ENCODE results near the gene PCDHA1. TPM values are rescaled to one million over a fixed set of nuclear protein-coding genes. Genes with fewer than 3 reads are reported as not detected.
A peak's percentile ranks its signal among the peaks of the same experiment; 100 is the strongest.

PCDHA1 gene
- total and polyA plus RNA-seq, 2 of the 13 experiments (the other 11 are each of a cell fraction or from before 2014, with no cell fraction given) = not detected

DNA sequence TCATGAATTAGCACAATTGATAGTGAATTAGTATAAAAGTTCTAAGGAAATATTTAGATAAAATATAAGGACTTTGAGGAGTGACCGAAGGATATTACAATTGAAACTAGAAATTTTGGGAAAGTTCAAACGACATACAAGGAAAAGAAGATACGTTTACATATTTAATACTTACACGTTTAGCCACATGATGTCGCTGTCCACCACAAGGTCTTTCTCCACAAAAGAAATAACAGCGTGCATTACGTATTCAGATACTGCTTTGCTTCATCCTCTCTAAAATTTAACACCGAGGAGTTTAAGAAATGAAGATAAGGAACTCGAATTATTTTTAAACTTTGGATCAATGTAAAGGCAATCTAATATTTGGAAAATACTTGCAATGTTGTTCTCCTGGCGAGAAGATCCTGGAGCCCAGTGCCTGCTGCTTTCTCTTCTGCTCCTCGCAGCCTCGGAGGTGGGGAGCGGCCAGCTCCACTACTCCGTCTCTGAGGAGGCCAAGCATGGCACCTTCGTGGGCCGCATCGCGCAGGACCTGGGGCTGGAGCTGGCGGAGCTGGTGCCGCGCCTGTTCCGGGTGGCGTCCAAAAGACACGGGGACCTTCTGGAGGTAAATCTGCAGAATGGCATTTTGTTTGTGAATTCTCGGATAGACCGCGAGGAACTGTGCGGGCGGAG, 15.0 kb downstream of the PCDHA1 start, which contains the start of gene PCDHA3:
TSS of gene PCDHA3 (plus strand) at position 242 of the 678 bp plus-strand sequence.
- Histone ChIP-seq H4K20me1 (ENCODE audit: insufficient read depth, low read length) (no peaks in the 10 kb centered on the region), H3K9me3 (ENCODE audit: low read length) (peaks cover 24% of the 10 kb centered on the region), H3K4me2 (ENCODE audit: low read depth, low read length) (no peak within 1 kb of the TSS), H3K79me2 (ENCODE audit: insufficient read depth, low read length) (no peaks in the 10 kb centered on the region), H3K27me3 (ENCODE audit: control insufficient read depth in 1 of 2, insufficient read depth in 2 of 2, low read length in 2 of 2) (no peaks in the 10 kb centered on the region), H3K9ac (ENCODE audit: insufficient read depth, low read depth, low read length) (no peak within 1 kb of the TSS), H3K4me1 (ENCODE audit: insufficient read depth, low read length) (no peaks in the 10 kb centered on the region), H3K27ac (ENCODE audit: extremely low read length, insufficient read depth, low read length) (no peak within 1 kb of the TSS), H3K4me3 (replicated peaks in 1 of 3; ENCODE audit: insufficient read depth in 1 of 3, low read depth in 2 of 3, low read length in 3 of 3) (no peak within 1 kb of the TSS), H2AFZ (ENCODE audit: low read length) (no peak within 1 kb of the TSS), H3K36me3 (replicated peaks in 1 of 2; ENCODE audit: control insufficient read depth in 1 of 2, insufficient read depth in 2 of 2, low read length in 2 of 2) (no peaks in the 10 kb centered on the region)
- intact Hi-C loops (cut with micrococcal nuclease; ENCODE audit: unreplicated experiment) (no loop called here), in situ Hi-C loops (cut with HindIII; ENCODE audit: extremely low pct_ligation_motif_present, low pct_unique_long_range_greater_than_20kb) (no loop called here)
- ChIA-PET CTCF (ENCODE audit: low intra/inter-chr PET ratio, low total read pairs) (no interaction called here), POLR2A (no interaction called here)
- peak; percentile 9 for DNase-seq (ENCODE audit: low spot score)
- ATAC-seq = no peak
- 65% methylated on average over 29 of the region's 29 CpGs for WGBS (ENCODE audit: low lambda C conversion rate)
- BruUV-seq (replicated peaks) = no TSS peak
- peak; percentile 42 for FAIRE-seq
- TF ChIP-seq, protein P1, sequence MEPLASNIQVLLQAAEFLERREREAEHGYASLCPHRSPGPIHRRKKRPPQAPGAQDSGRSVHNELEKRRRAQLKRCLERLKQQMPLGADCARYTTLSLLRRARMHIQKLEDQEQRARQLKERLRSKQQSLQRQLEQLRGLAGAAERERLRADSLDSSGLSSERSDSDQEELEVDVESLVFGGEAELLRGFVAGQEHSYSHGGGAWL (CRISPR knock-in tag; IDR thresholded peaks at IDR 0.05) = no peak
- TF ChIP-seq, protein P2, sequence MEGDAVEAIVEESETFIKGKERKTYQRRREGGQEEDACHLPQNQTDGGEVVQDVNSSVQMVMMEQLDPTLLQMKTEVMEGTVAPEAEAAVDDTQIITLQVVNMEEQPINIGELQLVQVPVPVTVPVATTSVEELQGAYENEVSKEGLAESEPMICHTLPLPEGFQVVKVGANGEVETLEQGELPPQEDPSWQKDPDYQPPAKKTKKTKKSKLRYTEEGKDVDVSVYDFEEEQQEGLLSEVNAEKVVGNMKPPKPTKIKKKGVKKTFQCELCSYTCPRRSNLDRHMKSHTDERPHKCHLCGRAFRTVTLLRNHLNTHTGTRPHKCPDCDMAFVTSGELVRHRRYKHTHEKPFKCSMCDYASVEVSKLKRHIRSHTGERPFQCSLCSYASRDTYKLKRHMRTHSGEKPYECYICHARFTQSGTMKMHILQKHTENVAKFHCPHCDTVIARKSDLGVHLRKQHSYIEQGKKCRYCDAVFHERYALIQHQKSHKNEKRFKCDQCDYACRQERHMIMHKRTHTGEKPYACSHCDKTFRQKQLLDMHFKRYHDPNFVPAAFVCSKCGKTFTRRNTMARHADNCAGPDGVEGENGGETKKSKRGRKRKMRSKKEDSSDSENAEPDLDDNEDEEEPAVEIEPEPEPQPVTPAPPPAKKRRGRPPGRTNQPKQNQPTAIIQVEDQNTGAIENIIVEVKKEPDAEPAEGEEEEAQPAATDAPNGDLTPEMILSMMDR (CRISPR knock-in tag; IDR thresholded peaks at IDR 0.05) = peak; percentile 35

DNA sequence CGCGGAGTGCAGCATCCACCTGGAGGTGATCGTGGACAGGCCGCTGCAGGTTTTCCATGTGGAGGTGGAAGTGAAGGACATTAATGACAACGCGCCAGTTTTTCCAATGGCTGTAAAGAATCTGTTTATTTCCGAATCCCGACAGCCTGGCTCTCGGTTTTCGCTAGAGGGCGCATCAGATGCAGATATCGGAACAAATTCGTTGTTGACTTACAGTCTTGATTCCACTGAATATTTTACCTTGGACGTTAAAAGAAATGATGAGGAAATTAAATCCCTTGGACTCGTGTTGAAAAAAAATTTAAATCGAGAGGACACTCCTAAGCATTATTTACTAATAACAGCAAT, 15.5 kb downstream of the PCDHA1 start:
- BruUV-seq (replicated peaks) = no TSS peak
- DNase-seq (ENCODE audit: low spot score) = no peak
- H3K27me3 ChIP-seq (ENCODE audit: control insufficient read depth in 1 of 2, insufficient read depth in 2 of 2, low read length in 2 of 2) = no peaks in the 10 kb centered on the region
- in situ Hi-C loops (cut with HindIII; ENCODE audit: extremely low pct_ligation_motif_present, low pct_unique_long_range_greater_than_20kb) (no loop called here), intact Hi-C loops (cut with micrococcal nuclease; ENCODE audit: unreplicated experiment) (no loop called here)
- no peak for FAIRE-seq
- no peak overlapping the region for H3K9ac ChIP-seq (ENCODE audit: insufficient read depth, low read depth, low read length)
- no peaks in the 10 kb centered on the region for H3K4me1 ChIP-seq (ENCODE audit: insufficient read depth, low read length)
- no peak overlapping the region for H3K4me2 ChIP-seq (ENCODE audit: low read depth, low read length)
- POLR2A ChIA-PET = no interaction called here
- WGBS (ENCODE audit: low lambda C conversion rate) = 49% methylated on average over 14 of the region's 16 CpGs
- H4K20me1 ChIP-seq (ENCODE audit: insufficient read depth, low read length) = no peaks in the 10 kb centered on the region
- H3K4me3 ChIP-seq (replicated peaks in 1 of 3; ENCODE audit: insufficient read depth in 1 of 3, low read depth in 2 of 3, low read length in 3 of 3) = no peak overlapping the region
- no peaks in the 10 kb centered on the region for H3K79me2 ChIP-seq (ENCODE audit: insufficient read depth, low read length)
- no peak overlapping the region for H3K27ac ChIP-seq (ENCODE audit: extremely low read length, insufficient read depth, low read length)
- no peak for ATAC-seq
- H2AFZ ChIP-seq (ENCODE audit: low read length) = no peak overlapping the region
- no peaks in the 10 kb centered on the region for H3K36me3 ChIP-seq (replicated peaks in 1 of 2; ENCODE audit: control insufficient read depth in 1 of 2, insufficient read depth in 2 of 2, low read length in 2 of 2)
- CTCF ChIA-PET (ENCODE audit: low intra/inter-chr PET ratio, low total read pairs) = no interaction called here
- peaks cover 21% of the 10 kb centered on the region for H3K9me3 ChIP-seq (ENCODE audit: low read length)
- TF ChIP-seq ZNF251 (CRISPR knock-in tag; IDR thresholded peaks at IDR 0.05) = no peak
- TF ChIP-seq, protein P3, sequence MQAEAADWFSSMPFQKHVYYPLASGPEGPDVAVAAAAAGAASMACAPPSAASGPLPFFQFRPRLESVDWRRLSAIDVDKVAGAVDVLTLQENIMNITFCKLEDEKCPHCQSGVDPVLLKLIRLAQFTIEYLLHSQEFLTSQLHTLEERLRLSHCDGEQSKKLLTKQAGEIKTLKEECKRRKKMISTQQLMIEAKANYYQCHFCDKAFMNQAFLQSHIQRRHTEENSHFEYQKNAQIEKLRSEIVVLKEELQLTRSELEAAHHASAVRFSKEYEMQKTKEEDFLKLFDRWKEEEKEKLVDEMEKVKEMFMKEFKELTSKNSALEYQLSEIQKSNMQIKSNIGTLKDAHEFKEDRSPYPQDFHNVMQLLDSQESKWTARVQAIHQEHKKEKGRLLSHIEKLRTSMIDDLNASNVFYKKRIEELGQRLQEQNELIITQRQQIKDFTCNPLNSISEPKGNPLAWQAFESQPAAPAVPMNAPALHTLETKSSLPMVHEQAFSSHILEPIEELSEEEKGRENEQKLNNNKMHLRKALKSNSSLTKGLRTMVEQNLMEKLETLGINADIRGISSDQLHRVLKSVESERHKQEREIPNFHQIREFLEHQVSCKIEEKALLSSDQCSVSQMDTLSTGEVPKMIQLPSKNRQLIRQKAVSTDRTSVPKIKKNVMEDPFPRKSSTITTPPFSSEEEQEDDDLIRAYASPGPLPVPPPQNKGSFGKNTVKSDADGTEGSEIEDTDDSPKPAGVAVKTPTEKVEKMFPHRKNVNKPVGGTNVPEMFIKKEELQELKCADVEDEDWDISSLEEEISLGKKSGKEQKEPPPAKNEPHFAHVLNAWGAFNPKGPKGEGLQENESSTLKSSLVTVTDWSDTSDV (CRISPR knock-in tag; IDR thresholded peaks at IDR 0.05) = no peak
- no peak for TF ChIP-seq ZNF180 (CRISPR knock-in tag; IDR thresholded peaks at IDR 0.05; ENCODE audit: borderline replicate concordance, low read depth)
- no peak for TF ChIP-seq ZFYVE20 (CRISPR knock-in tag; IDR thresholded peaks at IDR 0.05; ENCODE audit: borderline replicate concordance, low read depth)
- TF ChIP-seq, protein P4, sequence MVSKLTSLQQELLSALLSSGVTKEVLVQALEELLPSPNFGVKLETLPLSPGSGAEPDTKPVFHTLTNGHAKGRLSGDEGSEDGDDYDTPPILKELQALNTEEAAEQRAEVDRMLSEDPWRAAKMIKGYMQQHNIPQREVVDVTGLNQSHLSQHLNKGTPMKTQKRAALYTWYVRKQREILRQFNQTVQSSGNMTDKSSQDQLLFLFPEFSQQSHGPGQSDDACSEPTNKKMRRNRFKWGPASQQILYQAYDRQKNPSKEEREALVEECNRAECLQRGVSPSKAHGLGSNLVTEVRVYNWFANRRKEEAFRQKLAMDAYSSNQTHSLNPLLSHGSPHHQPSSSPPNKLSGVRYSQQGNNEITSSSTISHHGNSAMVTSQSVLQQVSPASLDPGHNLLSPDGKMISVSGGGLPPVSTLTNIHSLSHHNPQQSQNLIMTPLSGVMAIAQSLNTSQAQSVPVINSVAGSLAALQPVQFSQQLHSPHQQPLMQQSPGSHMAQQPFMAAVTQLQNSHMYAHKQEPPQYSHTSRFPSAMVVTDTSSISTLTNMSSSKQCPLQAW (CRISPR knock-in tag; IDR thresholded peaks at IDR 0.05) = no peak
- no peak for TF ChIP-seq PRMT3 (CRISPR knock-in tag; IDR thresholded peaks at IDR 0.05; ENCODE audit: borderline replicate concordance, low read depth)
- TF ChIP-seq CBFB (CRISPR knock-in tag; IDR thresholded peaks at IDR 0.05) = no peak
- TF ChIP-seq ZNF224 (CRISPR knock-in tag; IDR thresholded peaks at IDR 0.05) = no peak
- no peak for TF ChIP-seq U2AF1 (optimal IDR thresholded peaks at IDR 0.05; ENCODE audit: low read depth, low read length)
